ENCODE results near the gene NT5DC4. TPM values are rescaled to one million over a fixed set of nuclear protein-coding genes. Genes with fewer than 3 reads are reported as not detected.
"Not testable (repeated sequence)": the region's sequence is repeated elsewhere in the genome, so short reads cannot be mapped to it uniquely, and the experiment has no call there.

NT5DC4 gene
- total RNA-seq, 1 experiment from 2014 or later: 0.04 TPM

DNA sequence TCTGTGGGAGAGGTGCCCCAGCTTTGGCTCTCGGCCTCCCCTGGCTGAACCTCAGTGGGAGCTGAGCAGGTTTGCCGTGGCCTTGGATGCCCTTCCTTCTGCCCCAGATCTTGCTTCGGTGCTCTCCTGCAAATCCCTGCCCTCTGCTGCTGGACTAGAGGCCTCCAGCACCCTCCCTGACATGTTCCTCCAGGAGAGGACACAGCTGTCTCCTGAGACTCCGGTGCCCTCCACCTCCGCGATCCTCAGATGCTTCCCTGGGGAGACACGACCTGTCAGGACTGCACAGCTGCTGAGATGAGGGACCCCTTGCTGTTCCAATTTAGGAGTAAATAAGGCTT, 7.3 kb upstream of the NT5DC4 start:
- CTCF ChIA-PET: no interaction called here
- ATAC-seq (no peak), DNase-seq (no peak)
- Histone ChIP-seq H3K4me1 (ENCODE audit: insufficient read depth, low read length) (peaks cover 15% of the 10 kb centered on the region), H3K36me3 (ENCODE audit: low read depth, low read length) (no peaks in the 10 kb centered on the region), H3K9me2 (replicated peaks; ENCODE audit: low read length) (no peaks in the 10 kb centered on the region), H2AFZ (ENCODE audit: low read length) (no peak overlapping the region), H4K20me1 (ENCODE audit: low read length) (no peaks in the 10 kb centered on the region), H3K4me3 (ENCODE audit: low read length) (no peak overlapping the region), H3K9ac (ENCODE audit: low read length) (no peak overlapping the region), H3F3A (ENCODE audit: low read length, unreplicated experiment) (no peaks in the 10 kb centered on the region), H3K79me2 (ENCODE audit: low read length) (no peaks in the 10 kb centered on the region), H3K27me3 (ENCODE audit: low read length) (no peaks in the 10 kb centered on the region), H3K27ac (ENCODE audit: low read length) (no peak overlapping the region), H3K9me3 (ENCODE audit: low read length) (no peaks in the 10 kb centered on the region), H3K4me2 (ENCODE audit: low read length) (no peak overlapping the region)
- no TSS peak for BruUV-seq (replicated peaks)
- no peak for TF ChIP-seq EZH2phosphoT487 (IDR thresholded peaks at IDR 0.05; ENCODE audit: borderline replicate concordance, low read length)
- POLR2A ChIA-PET (ENCODE audit: unreplicated experiment): no interaction called here
- intact Hi-C loops (cut with micrococcal nuclease): no loop called here

DNA sequence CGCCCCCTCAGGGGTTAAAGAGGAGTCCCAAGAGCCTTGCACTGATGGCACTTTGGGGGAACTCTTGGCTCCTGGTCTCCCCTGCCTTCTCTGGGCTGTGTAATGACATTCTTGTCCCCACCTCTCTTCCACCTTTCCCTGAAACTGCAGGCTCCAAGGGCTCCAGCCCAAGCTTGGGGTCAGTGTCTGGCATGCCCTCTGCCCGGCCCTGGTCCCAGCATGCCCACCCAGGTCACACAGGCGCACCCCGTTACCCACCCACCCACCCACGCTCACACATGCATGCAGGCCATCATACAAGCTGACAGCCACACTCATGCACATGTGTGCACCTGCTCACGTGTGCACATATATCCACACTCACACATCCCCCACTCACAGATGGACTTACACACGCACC, 6.9 kb upstream of the NT5DC4 start:
- Histone ChIP-seq H3K4me2 (ENCODE audit: low read length) (no peak overlapping the region), H3K9me2 (replicated peaks; ENCODE audit: low read length) (no peaks in the 10 kb centered on the region), H3F3A (ENCODE audit: low read length, unreplicated experiment) (no peaks in the 10 kb centered on the region), H3K9ac (ENCODE audit: low read length) (no peak overlapping the region), H2AFZ (ENCODE audit: low read length) (no peak overlapping the region), H3K27me3 (ENCODE audit: low read length) (no peaks in the 10 kb centered on the region), H3K36me3 (ENCODE audit: low read depth, low read length) (no peaks in the 10 kb centered on the region), H4K20me1 (ENCODE audit: low read length) (no peaks in the 10 kb centered on the region), H3K27ac (ENCODE audit: low read length) (no peak overlapping the region), H3K9me3 (ENCODE audit: low read length) (no peaks in the 10 kb centered on the region), H3K4me3 (ENCODE audit: low read length) (no peak overlapping the region), H3K79me2 (ENCODE audit: low read length) (no peaks in the 10 kb centered on the region), H3K4me1 (ENCODE audit: insufficient read depth, low read length) (peaks cover 15% of the 10 kb centered on the region)
- intact Hi-C loops (cut with micrococcal nuclease): no loop called here
- no peak for ATAC-seq
- TF ChIP-seq, protein P1, sequence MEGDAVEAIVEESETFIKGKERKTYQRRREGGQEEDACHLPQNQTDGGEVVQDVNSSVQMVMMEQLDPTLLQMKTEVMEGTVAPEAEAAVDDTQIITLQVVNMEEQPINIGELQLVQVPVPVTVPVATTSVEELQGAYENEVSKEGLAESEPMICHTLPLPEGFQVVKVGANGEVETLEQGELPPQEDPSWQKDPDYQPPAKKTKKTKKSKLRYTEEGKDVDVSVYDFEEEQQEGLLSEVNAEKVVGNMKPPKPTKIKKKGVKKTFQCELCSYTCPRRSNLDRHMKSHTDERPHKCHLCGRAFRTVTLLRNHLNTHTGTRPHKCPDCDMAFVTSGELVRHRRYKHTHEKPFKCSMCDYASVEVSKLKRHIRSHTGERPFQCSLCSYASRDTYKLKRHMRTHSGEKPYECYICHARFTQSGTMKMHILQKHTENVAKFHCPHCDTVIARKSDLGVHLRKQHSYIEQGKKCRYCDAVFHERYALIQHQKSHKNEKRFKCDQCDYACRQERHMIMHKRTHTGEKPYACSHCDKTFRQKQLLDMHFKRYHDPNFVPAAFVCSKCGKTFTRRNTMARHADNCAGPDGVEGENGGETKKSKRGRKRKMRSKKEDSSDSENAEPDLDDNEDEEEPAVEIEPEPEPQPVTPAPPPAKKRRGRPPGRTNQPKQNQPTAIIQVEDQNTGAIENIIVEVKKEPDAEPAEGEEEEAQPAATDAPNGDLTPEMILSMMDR (conservative IDR thresholded peaks at IDR 0.05; ENCODE audit: low read depth, low read length): no peak
- no peak for TF ChIP-seq EZH2 (IDR thresholded peaks at IDR 0.05; ENCODE audit: low read length, unreplicated experiment)
- no peak for TF ChIP-seq EZH2phosphoT487 (IDR thresholded peaks at IDR 0.05; ENCODE audit: borderline replicate concordance, low read length)
- CTCF ChIA-PET: no interaction called here
- no peak for DNase-seq
- POLR2A ChIA-PET (ENCODE audit: unreplicated experiment): no interaction called here
- no TSS peak for BruUV-seq (replicated peaks)

DNA sequence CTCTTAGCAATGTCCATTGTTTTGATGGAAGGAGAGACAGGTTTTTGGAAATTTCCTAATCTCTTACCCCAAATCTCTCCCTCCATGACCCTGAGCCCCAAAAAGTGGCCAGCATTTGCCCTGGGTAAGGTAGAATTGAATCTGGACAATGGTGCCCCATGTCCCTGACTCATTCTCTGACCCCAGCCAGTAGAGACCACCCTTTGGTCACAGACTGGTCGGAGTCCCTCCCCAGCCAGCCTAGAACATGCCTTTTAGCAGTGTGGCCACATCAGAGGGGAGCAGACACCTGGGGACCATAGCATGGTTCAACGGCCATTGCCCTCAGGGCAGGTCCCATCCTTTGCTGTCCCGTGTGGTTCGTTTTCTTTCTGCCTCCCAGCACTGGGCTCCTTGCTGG, 6.5 kb upstream of the NT5DC4 start:
- Histone ChIP-seq H3K27me3 (ENCODE audit: low read length) (no peaks in the 10 kb centered on the region), H3K9me3 (ENCODE audit: low read length) (no peaks in the 10 kb centered on the region), H3K27ac (ENCODE audit: low read length) (no peak overlapping the region), H3K36me3 (ENCODE audit: low read depth, low read length) (no peaks in the 10 kb centered on the region), H3K79me2 (ENCODE audit: low read length) (no peaks in the 10 kb centered on the region), H2AFZ (ENCODE audit: low read length) (no peak overlapping the region), H3F3A (ENCODE audit: low read length, unreplicated experiment) (no peaks in the 10 kb centered on the region), H3K9ac (ENCODE audit: low read length) (no peak overlapping the region), H3K4me2 (ENCODE audit: low read length) (no peak overlapping the region), H4K20me1 (ENCODE audit: low read length) (no peaks in the 10 kb centered on the region), H3K4me3 (ENCODE audit: low read length) (no peak overlapping the region), H3K4me1 (ENCODE audit: insufficient read depth, low read length) (peaks cover 15% of the 10 kb centered on the region), H3K9me2 (replicated peaks; ENCODE audit: low read length) (no peaks in the 10 kb centered on the region)
- ChIA-PET CTCF (no interaction called here), POLR2A (ENCODE audit: unreplicated experiment) (no interaction called here)
- DNase-seq: no peak
- no peak for TF ChIP-seq EZH2 (IDR thresholded peaks at IDR 0.05; ENCODE audit: low read length, unreplicated experiment)
- ATAC-seq: no peak
- BruUV-seq (replicated peaks): no TSS peak
- intact Hi-C loops (cut with micrococcal nuclease): no loop called here

DNA sequence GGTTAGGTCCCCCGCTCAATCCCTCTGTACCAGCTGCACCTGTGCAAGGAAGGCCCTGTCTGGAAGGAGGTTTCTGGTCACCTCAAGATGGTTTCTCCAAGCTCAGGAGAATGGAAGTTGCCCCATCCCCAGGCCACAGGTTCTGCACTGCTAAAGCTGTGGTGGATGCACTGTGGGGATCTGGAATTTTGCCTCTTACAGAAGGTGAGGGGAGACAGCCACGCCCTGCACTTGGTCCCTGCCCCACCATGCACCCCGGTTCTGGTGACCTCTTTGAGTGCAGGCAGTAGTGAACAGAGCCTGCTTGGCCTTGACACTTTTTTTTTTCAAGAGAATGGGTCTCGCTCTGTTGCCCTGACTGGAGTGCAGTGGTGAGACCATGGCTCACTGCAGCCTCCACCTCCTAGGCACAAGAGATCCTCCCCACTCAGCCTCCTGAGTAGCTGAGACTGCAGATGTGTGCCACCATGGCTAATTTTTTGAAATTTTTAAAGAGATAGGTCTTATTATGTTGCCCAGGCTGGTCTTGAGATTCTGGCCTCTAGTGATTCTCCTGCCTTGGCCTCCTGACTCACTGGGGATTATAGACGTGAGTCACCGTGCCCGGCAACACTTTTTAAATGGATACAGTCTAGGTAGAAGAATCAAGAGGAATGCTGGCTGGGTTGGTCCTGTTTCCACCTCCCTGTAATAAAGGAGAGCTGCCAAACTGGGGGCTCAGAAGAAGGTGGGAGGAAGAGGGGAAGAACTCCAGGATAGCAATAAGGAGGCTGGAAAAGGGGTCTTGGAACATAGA, 5.8 kb upstream of the NT5DC4 start:
- no peak overlapping the region for H3K27ac ChIP-seq (ENCODE audit: low read length)
- ChIA-PET CTCF (no interaction called here), POLR2A (ENCODE audit: unreplicated experiment) (no interaction called here)
- no peaks in the 10 kb centered on the region for H3K9me2 ChIP-seq (replicated peaks; ENCODE audit: low read length)
- peak; percentile 97 for ATAC-seq
- no peak overlapping the region for H2AFZ ChIP-seq (ENCODE audit: low read length)
- DNase-seq: peak; percentile 85
- H3K4me2 ChIP-seq (ENCODE audit: low read length): no peak overlapping the region
- H3K36me3 ChIP-seq (ENCODE audit: low read depth, low read length): no peaks in the 10 kb centered on the region
- peaks cover 15% of the 10 kb centered on the region for H3K4me1 ChIP-seq (ENCODE audit: insufficient read depth, low read length)
- H3F3A ChIP-seq (ENCODE audit: low read length, unreplicated experiment): no peaks in the 10 kb centered on the region
- TF ChIP-seq, protein P1 (conservative IDR thresholded peaks at IDR 0.05; ENCODE audit: low read depth, low read length): no peak
- TF ChIP-seq EZH2 (IDR thresholded peaks at IDR 0.05; ENCODE audit: low read length, unreplicated experiment) (no peak), EZH2phosphoT487 (IDR thresholded peaks at IDR 0.05; ENCODE audit: borderline replicate concordance, low read length) (no peak)
- H3K4me3 ChIP-seq (ENCODE audit: low read length): no peak overlapping the region
- intact Hi-C loops (cut with micrococcal nuclease): no loop called here
- H3K27me3 ChIP-seq (ENCODE audit: low read length): no peaks in the 10 kb centered on the region
- H3K9ac ChIP-seq (ENCODE audit: low read length): no peak overlapping the region
- BruUV-seq (replicated peaks): no TSS peak
- H3K79me2 ChIP-seq (ENCODE audit: low read length): no peaks in the 10 kb centered on the region
- H3K9me3 ChIP-seq (ENCODE audit: low read length): no peaks in the 10 kb centered on the region
- no peaks in the 10 kb centered on the region for H4K20me1 ChIP-seq (ENCODE audit: low read length)

DNA sequence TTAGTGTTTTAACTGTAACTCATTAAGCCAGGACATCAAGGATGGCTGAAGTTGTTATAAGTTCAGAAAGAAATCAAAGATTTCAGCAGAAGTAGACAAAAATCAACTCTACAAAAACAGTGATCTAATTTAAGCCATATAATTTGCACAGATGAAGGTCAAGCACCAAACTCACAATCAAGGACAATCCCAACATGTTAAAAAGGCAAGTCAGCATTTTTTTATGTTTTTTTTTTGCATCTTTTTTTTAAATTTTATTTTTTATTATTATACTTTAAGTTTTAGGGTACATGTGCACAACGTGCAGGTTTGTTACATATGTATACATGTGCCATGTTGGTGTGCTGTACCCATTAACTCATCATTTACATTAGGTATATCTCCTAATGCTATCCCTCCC, 4.7 kb upstream of the NT5DC4 start:
- H3K36me3 ChIP-seq (ENCODE audit: low read depth, low read length); DNase-seq; H3K9me3 ChIP-seq (ENCODE audit: low read length); H4K20me1 ChIP-seq (ENCODE audit: low read length); intact Hi-C loops (cut with micrococcal nuclease); CTCF ChIA-PET; H3K4me2 ChIP-seq (ENCODE audit: low read length); H3K27ac ChIP-seq (ENCODE audit: low read length); H3F3A ChIP-seq (ENCODE audit: low read length, unreplicated experiment); H3K9me2 ChIP-seq (replicated peaks; ENCODE audit: low read length); ATAC-seq; BruUV-seq (replicated peaks); H2AFZ ChIP-seq (ENCODE audit: low read length); POLR2A ChIA-PET (ENCODE audit: unreplicated experiment); H3K79me2 ChIP-seq (ENCODE audit: low read length); H3K27me3 ChIP-seq (ENCODE audit: low read length); H3K4me3 ChIP-seq (ENCODE audit: low read length); H3K9ac ChIP-seq (ENCODE audit: low read length): not testable (repeated sequence)
- H3K4me1 ChIP-seq (ENCODE audit: insufficient read depth, low read length): peaks cover 15% of the 10 kb centered on the region

Measured in PC-3 (cell line).